ENCODE results near the gene MEAF6. TPM values are rescaled to one million over a fixed set of nuclear protein-coding genes. Genes with fewer than 3 reads are reported as not detected.
"Not testable (repeated sequence)": the region's sequence is repeated elsewhere in the genome, so short reads cannot be mapped to it uniquely, and the experiment has no call there.

The MEAF6 gene
- total RNA-seq, 1 experiment from 2014 or later: 60.1 TPM

DNA sequence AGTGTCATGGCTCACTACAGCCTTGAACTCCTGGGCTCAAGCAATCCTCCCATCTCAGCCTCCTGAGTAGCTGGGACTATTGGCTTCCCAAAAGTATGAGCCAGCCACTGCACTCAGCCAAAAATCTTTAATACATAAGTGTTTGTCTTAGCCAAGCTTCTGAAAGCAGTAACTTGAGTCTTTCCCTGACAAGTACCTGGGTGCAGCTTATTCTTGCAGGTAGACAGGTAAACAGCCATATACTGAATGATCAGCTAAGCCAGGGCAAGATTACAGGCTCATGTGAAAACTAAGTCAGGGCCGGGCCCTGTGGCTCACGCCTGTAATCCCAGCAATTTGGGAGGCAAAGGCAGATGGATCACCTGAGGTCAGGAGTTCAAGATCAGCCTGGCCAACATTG is 7.8 kb downstream of the MEAF6 start:
- DNase-seq: no peak
- Mint-ChIP-seq H3K27ac (ENCODE audit: unreplicated experiment) (no peak overlapping the region), H3K9me3 (ENCODE audit: low read depth, unreplicated experiment) (no peaks in the 10 kb centered on the region), H3K4me3 (ENCODE audit: low read depth, unreplicated experiment) (no peak overlapping the region), H3K4me1 (ENCODE audit: low read depth, unreplicated experiment) (no peaks in the 10 kb centered on the region), H3K36me3 (ENCODE audit: insufficient read depth, unreplicated experiment) (peaks cover 49% of the 10 kb centered on the region), H3K27me3 (ENCODE audit: unreplicated experiment) (no peaks in the 10 kb centered on the region)
- TF ChIP-seq, protein P1, sequence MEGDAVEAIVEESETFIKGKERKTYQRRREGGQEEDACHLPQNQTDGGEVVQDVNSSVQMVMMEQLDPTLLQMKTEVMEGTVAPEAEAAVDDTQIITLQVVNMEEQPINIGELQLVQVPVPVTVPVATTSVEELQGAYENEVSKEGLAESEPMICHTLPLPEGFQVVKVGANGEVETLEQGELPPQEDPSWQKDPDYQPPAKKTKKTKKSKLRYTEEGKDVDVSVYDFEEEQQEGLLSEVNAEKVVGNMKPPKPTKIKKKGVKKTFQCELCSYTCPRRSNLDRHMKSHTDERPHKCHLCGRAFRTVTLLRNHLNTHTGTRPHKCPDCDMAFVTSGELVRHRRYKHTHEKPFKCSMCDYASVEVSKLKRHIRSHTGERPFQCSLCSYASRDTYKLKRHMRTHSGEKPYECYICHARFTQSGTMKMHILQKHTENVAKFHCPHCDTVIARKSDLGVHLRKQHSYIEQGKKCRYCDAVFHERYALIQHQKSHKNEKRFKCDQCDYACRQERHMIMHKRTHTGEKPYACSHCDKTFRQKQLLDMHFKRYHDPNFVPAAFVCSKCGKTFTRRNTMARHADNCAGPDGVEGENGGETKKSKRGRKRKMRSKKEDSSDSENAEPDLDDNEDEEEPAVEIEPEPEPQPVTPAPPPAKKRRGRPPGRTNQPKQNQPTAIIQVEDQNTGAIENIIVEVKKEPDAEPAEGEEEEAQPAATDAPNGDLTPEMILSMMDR (IDR thresholded peaks at IDR 0.05; ENCODE audit: unreplicated experiment): no peak
- BruUV-seq (replicated peaks): no TSS peak
- intact Hi-C loops (cut with micrococcal nuclease; ENCODE audit: unreplicated experiment): no loop called here
- CTCF ChIA-PET: interaction anchor here (0.7 kb wide), 1 partner anchor 169 kb away, joined by 3 read pairs; no protein-coding TSS in a partner anchor

DNA sequence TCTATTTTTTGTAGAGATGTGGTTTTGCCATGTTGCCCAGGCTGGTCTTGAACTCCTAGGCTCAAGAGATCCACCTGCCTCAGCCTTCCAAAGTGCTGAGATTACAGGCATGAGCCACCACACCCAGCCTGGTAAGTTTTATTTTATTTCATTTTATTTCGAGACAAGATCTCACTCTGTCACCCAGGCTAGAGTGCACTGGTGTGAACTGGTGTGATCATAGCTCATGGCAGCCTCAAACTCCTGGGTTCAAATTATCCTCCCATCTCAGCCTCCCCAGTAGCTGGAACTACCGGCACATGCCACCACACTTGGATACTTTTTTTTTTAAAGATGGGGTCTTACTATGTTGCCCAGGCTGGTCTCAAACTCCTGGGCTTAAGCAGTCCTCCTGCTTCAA is 11.8 kb downstream of the MEAF6 start:
- H3K4me1 Mint-ChIP-seq (ENCODE audit: low read depth, unreplicated experiment); DNase-seq; H3K27me3 Mint-ChIP-seq (ENCODE audit: unreplicated experiment); intact Hi-C loops (cut with micrococcal nuclease; ENCODE audit: unreplicated experiment); BruUV-seq (replicated peaks); H3K9me3 Mint-ChIP-seq (ENCODE audit: low read depth, unreplicated experiment); H3K4me3 Mint-ChIP-seq (ENCODE audit: low read depth, unreplicated experiment); H3K27ac Mint-ChIP-seq (ENCODE audit: unreplicated experiment): not testable (repeated sequence)
- CTCF ChIA-PET: interaction anchor here (0.6 kb wide), 3 partner anchors 9 to 544 kb away, joined by 3 to 5 read pairs (median 4); partner anchors contain the start of gene POU3F1
- peaks cover 41% of the 10 kb centered on the region for H3K36me3 Mint-ChIP-seq (ENCODE audit: insufficient read depth, unreplicated experiment)

DNA sequence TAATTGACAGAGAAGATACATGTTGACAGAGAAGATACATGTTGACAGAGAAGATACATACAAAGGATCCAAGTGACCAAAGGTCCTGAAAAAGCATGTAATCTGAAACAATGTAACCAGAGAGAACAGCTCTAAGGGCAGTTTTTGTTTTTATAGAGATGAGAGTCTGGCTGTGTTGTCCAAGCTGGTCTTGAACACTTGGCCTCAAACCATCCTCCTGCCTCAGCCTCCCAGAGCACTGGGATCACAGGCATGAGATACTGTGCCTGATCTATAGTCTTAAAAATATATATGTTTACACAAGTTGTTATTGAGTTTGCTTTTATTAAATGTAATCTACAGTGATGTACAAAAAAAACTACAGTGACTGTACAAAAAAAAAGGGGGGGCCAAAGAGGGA is 12.5 kb downstream of the MEAF6 start:
- H3K4me1 Mint-ChIP-seq (ENCODE audit: low read depth, unreplicated experiment): peaks cover 10% of the 10 kb centered on the region
- intact Hi-C loops (cut with micrococcal nuclease; ENCODE audit: unreplicated experiment): no loop called here
- TF ChIP-seq, protein P1 (IDR thresholded peaks at IDR 0.05; ENCODE audit: unreplicated experiment): no peak
- no TSS peak for BruUV-seq (replicated peaks)
- H3K27me3 Mint-ChIP-seq (ENCODE audit: unreplicated experiment): no peaks in the 10 kb centered on the region
- DNase-seq: no peak
- no peaks in the 10 kb centered on the region for H3K9me3 Mint-ChIP-seq (ENCODE audit: low read depth, unreplicated experiment)
- H3K36me3 Mint-ChIP-seq (ENCODE audit: insufficient read depth, unreplicated experiment): peaks cover 34% of the 10 kb centered on the region
- CTCF ChIA-PET: interaction anchor here (0.6 kb wide), 2 partner anchors 191 to 544 kb away, joined by 3 to 4 read pairs; partner anchors contain the start of gene POU3F1
- no peak overlapping the region for H3K4me3 Mint-ChIP-seq (ENCODE audit: low read depth, unreplicated experiment)
- no peak overlapping the region for H3K27ac Mint-ChIP-seq (ENCODE audit: unreplicated experiment)

DNA sequence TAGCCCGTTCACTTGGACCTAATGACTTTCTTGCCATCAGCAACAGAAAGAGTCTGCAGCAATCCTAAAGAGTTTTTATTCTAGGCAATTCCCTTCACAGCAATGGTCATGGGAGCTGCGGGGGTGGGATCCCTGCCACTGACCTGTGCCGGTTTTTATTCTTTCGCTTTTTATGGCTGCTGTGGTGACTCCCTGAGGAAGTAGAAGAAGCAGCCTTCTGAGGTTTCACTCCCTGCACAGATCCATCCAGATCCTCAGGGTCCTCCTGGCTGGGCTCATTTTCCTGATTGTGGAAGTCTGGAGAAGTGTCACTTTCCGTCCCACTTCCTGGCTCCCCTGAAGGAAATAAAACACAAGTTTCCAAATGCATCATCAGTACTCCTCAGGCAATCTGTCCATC is 12.9 kb downstream of the MEAF6 start:
- H3K9me3 Mint-ChIP-seq (ENCODE audit: low read depth, unreplicated experiment): no peaks in the 10 kb centered on the region
- peaks cover 29% of the 10 kb centered on the region for H3K36me3 Mint-ChIP-seq (ENCODE audit: insufficient read depth, unreplicated experiment)
- no peak overlapping the region for H3K27ac Mint-ChIP-seq (ENCODE audit: unreplicated experiment)
- intact Hi-C loops (cut with micrococcal nuclease; ENCODE audit: unreplicated experiment): no loop called here
- H3K27me3 Mint-ChIP-seq (ENCODE audit: unreplicated experiment): no peaks in the 10 kb centered on the region
- DNase-seq: no peak
- BruUV-seq (replicated peaks): no TSS peak
- no peak overlapping the region for H3K4me3 Mint-ChIP-seq (ENCODE audit: low read depth, unreplicated experiment)
- CTCF ChIA-PET: no interaction called here
- TF ChIP-seq, protein P1 (IDR thresholded peaks at IDR 0.05; ENCODE audit: unreplicated experiment): no peak
- peaks cover 10% of the 10 kb centered on the region for H3K4me1 Mint-ChIP-seq (ENCODE audit: low read depth, unreplicated experiment)

DNA sequence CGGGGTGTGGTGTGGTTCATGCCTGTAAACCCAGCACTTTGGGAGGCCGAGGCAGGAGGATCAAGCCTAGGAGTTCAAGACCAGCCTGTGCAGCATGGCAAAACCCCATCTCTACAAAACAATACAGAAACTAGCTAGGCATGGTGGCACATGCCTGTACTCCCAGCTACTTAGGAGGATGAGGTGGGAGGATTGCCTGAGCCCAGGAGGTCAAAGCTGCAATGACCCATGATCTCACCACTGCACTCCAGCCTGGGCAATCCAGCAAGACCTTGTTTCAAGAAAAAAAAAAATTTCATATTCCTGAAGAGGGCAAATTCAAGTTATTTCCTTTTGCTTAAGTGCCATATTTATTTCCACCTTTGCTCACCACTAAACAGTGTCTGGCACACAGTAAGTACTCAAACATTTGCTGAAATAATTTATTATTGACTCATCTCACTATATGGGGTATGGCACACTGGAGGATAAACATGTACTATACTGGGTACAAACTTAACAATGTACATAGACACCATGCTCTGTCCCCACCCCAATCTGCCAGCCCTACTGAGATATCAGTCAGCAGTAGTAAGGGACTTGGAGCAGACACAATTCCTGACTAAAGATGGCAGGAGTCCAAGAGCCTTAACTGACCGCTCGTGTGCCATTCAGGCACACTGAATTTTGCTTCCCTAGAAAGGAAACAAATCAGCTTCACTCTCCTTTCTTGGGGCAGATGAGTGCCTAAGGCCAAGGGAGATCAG is 15.5 kb downstream of the MEAF6 start:
- TF ChIP-seq, protein P1 (IDR thresholded peaks at IDR 0.05; ENCODE audit: unreplicated experiment): no peak
- H3K27ac Mint-ChIP-seq (ENCODE audit: unreplicated experiment): no peak overlapping the region
- H3K9me3 Mint-ChIP-seq (ENCODE audit: low read depth, unreplicated experiment): no peaks in the 10 kb centered on the region
- H3K36me3 Mint-ChIP-seq (ENCODE audit: insufficient read depth, unreplicated experiment): peaks cover 37% of the 10 kb centered on the region
- H3K4me3 Mint-ChIP-seq (ENCODE audit: low read depth, unreplicated experiment): no peak overlapping the region
- intact Hi-C loops (cut with micrococcal nuclease; ENCODE audit: unreplicated experiment): no loop called here
- DNase-seq: peak; percentile 20
- no peaks in the 10 kb centered on the region for H3K27me3 Mint-ChIP-seq (ENCODE audit: unreplicated experiment)
- H3K4me1 Mint-ChIP-seq (ENCODE audit: low read depth, unreplicated experiment): peaks cover 10% of the 10 kb centered on the region
- CTCF ChIA-PET: interaction anchor here (0.6 to 1.1 kb wide), 2 partner anchors 11 to 433 kb away, joined by 3 to 5 read pairs; no protein-coding TSS in a partner anchor
- BruUV-seq (replicated peaks): no TSS peak

Measured in Calu3 (cell line).